SK-N-SH (cell line): Measurements from ENCODE around the gene ASB15. TPM values are rescaled to one million over a fixed set of nuclear protein-coding genes. Genes with fewer than 3 reads are reported as not detected.

Source experiments
- CTCF ChIA-PET: fragments of 300-600, 350-600 bp; formaldehyde crosslinking; extraction: SDS; loops from one replicate; lab custom pipeline; 2021; lab: Yijun Ruan, JAX
- POLR2A ChIA-PET: fragments of 350-600 bp; sonication (Branson Sonifier 250); formaldehyde crosslinking; extraction: SDS; loops from one replicate; lab custom pipeline; 2020; ENCODE audit warnings: antibody characterized with exemption, inconsistent platforms; lab: Yijun Ruan, JAX
- DNase-seq: peaks from one replicate; pipeline ENCODE4 v3.0.0; 2012
- H2AFZ ChIP-seq: fragments of 200-600 bp; sonication (generic); 2 replicates; pipeline ENCODE4 v1.8.1; 2016; ENCODE audit warnings: antibody characterized with exemption, mild to moderate bottlenecking, low read depth
- H3F3A ChIP-seq: fragments of 200-600 bp; sonication (generic); replicated peaks from 2 replicates; pipeline ENCODE3; 2016; ENCODE audit warnings: antibody characterized with exemption, mild to moderate bottlenecking; ENCODE audit not compliant: insufficient read depth
- H3K27ac ChIP-seq, 2 experiments: fragments of 200-500 bp in 1 of 2; fragments of 200-600 bp in 1 of 2; sonication (Bioruptor generic) in 1 of 2; sonication (generic), shearing (Covaris generic) in 1 of 2; 2 replicates each; pipeline versions ENCODE4 v1.5.1 to v1.6.1; 2014 to 2016; ENCODE audit warnings: low read depth in 2 of 2, inconsistent platforms in 1 of 2, low read length in 1 of 2, mild to moderate bottlenecking in 1 of 2, mixed read lengths in 1 of 2
- H3K27me3 ChIP-seq: fragments of 200-600 bp; sonication (generic), shearing (Covaris generic); 2 replicates; pipeline ENCODE4 v1.6.1; 2016; ENCODE audit warnings: mixed run types; ENCODE audit not compliant: insufficient read depth
- H3K36me3 ChIP-seq, 2 experiments: fragments of 200-500 bp in 1 of 2; fragments of 200-600 bp in 1 of 2; sonication (Bioruptor generic) in 1 of 2; sonication (generic) in 1 of 2; replicated peaks in 1 of 2; 2 replicates each; pipeline versions ENCODE3 to v1.5.1; 2014 to 2016; ENCODE audit warnings: low read length in 1 of 2, mild to moderate bottlenecking in 1 of 2; ENCODE audit not compliant: insufficient read depth in 2 of 2, control insufficient read depth in 1 of 2
- H3K4me1 ChIP-seq, 2 experiments: fragments of 200-500 bp in 1 of 2; fragments of 200-600 bp in 1 of 2; sonication (Bioruptor generic) in 1 of 2; sonication (generic), shearing (Covaris generic) in 1 of 2; 2 replicates each; pipeline versions ENCODE4 v1.5.1 to v1.6.1; 2014 to 2016; ENCODE audit warnings: low read depth in 1 of 2, low read length in 1 of 2, mixed run types in 1 of 2; ENCODE audit not compliant: insufficient read depth in 2 of 2, control insufficient read depth in 1 of 2
- H3K4me2 ChIP-seq: fragments of 200-600 bp; sonication (generic), shearing (Covaris generic); 2 replicates; pipeline ENCODE4 v1.6.1; 2017; ENCODE audit warnings: mixed run types
- H3K4me3 ChIP-seq, 2 experiments: fragments of 200-500 bp in 1 of 2; fragments of 200-600 bp in 1 of 2; sonication (Bioruptor generic) in 1 of 2; sonication (generic), shearing (Covaris generic) in 1 of 2; 2 replicates each; pipeline versions ENCODE4 v1.5.1 to v1.8.1; 2014 to 2016; ENCODE audit warnings: low read depth in 2 of 2, inconsistent platforms in 1 of 2, low read length in 1 of 2, mild to moderate bottlenecking in 1 of 2, mixed read lengths in 1 of 2, moderate library complexity in 1 of 2
- H3K79me2 ChIP-seq: fragments of 200-600 bp; sonication (generic); 2 replicates; pipeline ENCODE4 v1.8.1; 2017; ENCODE audit warnings: mild to moderate bottlenecking; ENCODE audit not compliant: insufficient read depth
- H3K9ac ChIP-seq: fragments of 200-600 bp; sonication (generic); 2 replicates; pipeline ENCODE4 v1.6.1; 2017; ENCODE audit warnings: mixed run types
- H3K9me2 ChIP-seq: fragments of 200-600 bp; sonication (generic); 2 replicates; pipeline ENCODE4 v1.6.1; 2017; ENCODE audit warnings: mixed run types
- H3K9me3 ChIP-seq: fragments of 200-600 bp; sonication (generic); 2 replicates; pipeline ENCODE4 v1.6.1; 2017; ENCODE audit warnings: mixed run types, mild to moderate bottlenecking, moderate library complexity
- H4K20me1 ChIP-seq: fragments of 200-600 bp; sonication (generic); 2 replicates; pipeline ENCODE4 v1.6.1; 2017; ENCODE audit warnings: mild to moderate bottlenecking, mixed run types; ENCODE audit not compliant: insufficient read depth
- CHD2 ChIP-seq: fragments of 150-350 bp; IDR thresholded peaks from 2 replicates; pipeline ENCODE4 v1.6.1; 2018; ENCODE audit warnings: low read length; ENCODE audit not compliant: partially characterized antibody
- CTCF ChIP-seq: fragments of 200-600 bp; sonication (generic); IDR thresholded peaks from 2 replicates; pipeline ENCODE4 v1.6.1; 2017; ENCODE audit warnings: antibody characterized with exemption, mild to moderate bottlenecking, moderate library complexity
- GABPA ChIP-seq: IDR thresholded peaks from 2 replicates; pipeline ENCODE4 v1.4.0; 2012; ENCODE audit warnings: low read depth, mild to moderate bottlenecking
- JUND ChIP-seq: IDR thresholded peaks from 2 replicates; pipeline ENCODE4 v1.4.0; 2012
- MAX ChIP-seq: IDR thresholded peaks from 2 replicates; pipeline ENCODE4 v1.4.0; 2012; ENCODE audit warnings: low read depth
- MEF2A ChIP-seq: IDR thresholded peaks from 2 replicates; pipeline ENCODE4 v1.4.0; 2012; ENCODE audit warnings: low read depth, borderline replicate concordance
- MXI1 ChIP-seq: IDR thresholded peaks from 2 replicates; pipeline ENCODE4 v1.6.1; 2012; ENCODE audit warnings: mild to moderate bottlenecking, low read depth, low read length, improper control_type of control experiment
- NFIC ChIP-seq: IDR thresholded peaks from 2 replicates; pipeline ENCODE4 v1.4.0; 2012; ENCODE audit warnings: borderline replicate concordance
- NRF1 ChIP-seq: IDR thresholded peaks from 2 replicates; pipeline ENCODE4 v1.6.1; 2012; ENCODE audit warnings: low read depth, mild to moderate bottlenecking, low read length
- PBX3 ChIP-seq: IDR thresholded peaks from 2 replicates; pipeline ENCODE4; 2012
- POLR2AphosphoS5 ChIP-seq: IDR thresholded peaks from 2 replicates; pipeline ENCODE4 v1.6.1; 2012; ENCODE audit warnings: low read depth, low read length
- RAD21 ChIP-seq: IDR thresholded peaks from 2 replicates; pipeline ENCODE4 v1.6.1; 2012; ENCODE audit warnings: mild to moderate bottlenecking, low read length
- RFX5 ChIP-seq: IDR thresholded peaks from 2 replicates; pipeline ENCODE4 v1.6.1; 2012; ENCODE audit warnings: mild to moderate bottlenecking, improper control_type of control experiment, low read length
- RXRA ChIP-seq: IDR thresholded peaks from 2 replicates; pipeline ENCODE4 v1.4.0; 2012; ENCODE audit warnings: low read depth, mild to moderate bottlenecking, borderline replicate concordance
- SMC3 ChIP-seq: IDR thresholded peaks from 2 replicates; pipeline ENCODE4 v1.6.1; 2012; ENCODE audit warnings: low read depth, low read length, improper control_type of control experiment
- TAF1 ChIP-seq: IDR thresholded peaks from 2 replicates; pipeline ENCODE4 v1.6.1; 2012; ENCODE audit warnings: low read depth, mild to moderate bottlenecking, low read length, moderate library complexity, borderline replicate concordance
- TEAD4 ChIP-seq: IDR thresholded peaks from 2 replicates; pipeline ENCODE4 v1.4.0; 2012; ENCODE audit warnings: mild to moderate bottlenecking, borderline replicate concordance; ENCODE audit not compliant: insufficient read depth
- USF1 ChIP-seq: IDR thresholded peaks from 2 replicates; pipeline ENCODE4 v1.4.0; 2012; ENCODE audit warnings: low read depth, borderline replicate concordance
- WGBS: methylation state at CpG from one replicate; pipeline ENCODE4 v1.1.6; 2017; ENCODE audit warnings: low lambda C conversion rate; 5-methylcytosine and 5-hydroxymethylcytosine counted together
- polyA plus RNA-seq, 3 experiments: library from polyadenylated mRNA; depleted of rRNA; stranded (reverse); fragments of >200 nt; gene quantifications; 2 replicates each; pipeline ENCODE4 v1.2.3, GENCODE V29; 2012

Gene ASB15
- polyA plus RNA-seq, 1 of the 3 experiments (the other 2 are of a cell fraction), result not detected

GRCh38 chr7:123624527-123625183 is 23.0 kb downstream of the ASB15 start:
- ChIA-PET CTCF (interaction anchor here (0.9 to 3.3 kb wide), 5 partner anchors 9 to 248 kb away, joined by 3 to 20 read pairs (median 7); no protein-coding TSS in a partner anchor), POLR2A (no interaction called here)
- H3K9me3 ChIP-seq, result no peaks in the 10 kb centered on the region
- H3K9me2 ChIP-seq, result no peaks in the 10 kb centered on the region
- H3K36me3 ChIP-seq, result no peaks in the 10 kb centered on the region
- H3K79me2 ChIP-seq, result no peaks in the 10 kb centered on the region
- H3K4me3 ChIP-seq, result 0 out of 4 replicates have a peak overlapping the region, but pooled peaks of 1 of the 2 experiments have one; percentile 25
- peaks cover 0 to 11% of the 10 kb centered on the region in 2 experiments; a peak in 2 of 4 replicates for H3K4me1 ChIP-seq
- no peaks in the 10 kb centered on the region for H3K27me3 ChIP-seq
- H3K4me2 ChIP-seq, result no peak overlapping the region
- TF ChIP-seq RAD21, result peak; percentile 17; the same call in 1 of the 2 replicates
- no peak for TF ChIP-seq GABPA
- no peak for TF ChIP-seq RXRA
- TF ChIP-seq TAF1, result no peak
- peak; percentile 56 for TF ChIP-seq CTCF
- no peak for TF ChIP-seq PBX3
- no peak for TF ChIP-seq TEAD4
- TF ChIP-seq POLR2AphosphoS5, result no peak
- TF ChIP-seq NFIC, result no peak
- no peak for TF ChIP-seq NRF1
- no peak for TF ChIP-seq SMC3
- no peak for TF ChIP-seq RFX5
- H3K27ac ChIP-seq, result no peak overlapping the region
- H4K20me1 ChIP-seq, result no peaks in the 10 kb centered on the region
- DNase-seq, result peak; percentile 35
- H3K9ac ChIP-seq, result no peak overlapping the region
- no peaks in the 10 kb centered on the region for H3F3A ChIP-seq
- no peak overlapping the region for H2AFZ ChIP-seq
- 69% methylated on average over 12 of the region's 12 CpGs for WGBS

- no peaks in the 10 kb centered on the region for H3F3A ChIP-seq
- ChIA-PET POLR2A (no interaction called here), CTCF (interaction anchor here (1.2 to 3.3 kb wide), 4 partner anchors 10 to 240 kb away, joined by 3 to 20 read pairs (median 6); no protein-coding TSS in a partner anchor)
- peaks cover 0 to 8% of the 10 kb centered on the region in 2 experiments; a peak in 2 of 4 replicates for H3K4me1 ChIP-seq
- H2AFZ ChIP-seq, result no peak overlapping the region
- no peaks in the 10 kb centered on the region for H3K9me3 ChIP-seq
- H3K4me2 ChIP-seq, result no peak overlapping the region
- TF ChIP-seq USF1 (no peak), TAF1 (no peak), CHD2 (no peak), MAX (no peak), SMC3 (no peak), MEF2A (no peak), MXI1 (no peak), JUND (no peak)
- H3K36me3 ChIP-seq, result no peaks in the 10 kb centered on the region
- no peaks in the 10 kb centered on the region for H3K27me3 ChIP-seq
- 47% methylated on average over 2 of the region's 2 CpGs for whole genome bisulfite sequencing
- H3K4me3 ChIP-seq, result no peak overlapping the region
- H3K27ac ChIP-seq, result no peak overlapping the region
- no peaks in the 10 kb centered on the region for H3K79me2 ChIP-seq
- no peaks in the 10 kb centered on the region for H3K9me2 ChIP-seq
- no peaks in the 10 kb centered on the region for H4K20me1 ChIP-seq
- no peak overlapping the region for H3K9ac ChIP-seq
- no peak for DNase-seq
These were observed 23.6 kb downstream of the ASB15 start for GRCh38 chr7:123625254-123625653.
